Measurements from ENCODE around the gene SNN. TPM values are rescaled to one million over a fixed set of nuclear protein-coding genes. Genes with fewer than 3 reads are reported as not detected.

SNN gene
- total RNA-seq, 4 donors from 2014 or later, result 22.5 to 94.5 (median 78.1) TPM

- peaks cover 0 to 18% of the 10 kb centered on the region in 2 donors for H3K36me3 ChIP-seq
- DNase-seq, result peak in 1 of 2 donors; percentile 74
- no peaks in the 10 kb centered on the region for H3K27me3 ChIP-seq
- TF ChIP-seq, protein P1, sequence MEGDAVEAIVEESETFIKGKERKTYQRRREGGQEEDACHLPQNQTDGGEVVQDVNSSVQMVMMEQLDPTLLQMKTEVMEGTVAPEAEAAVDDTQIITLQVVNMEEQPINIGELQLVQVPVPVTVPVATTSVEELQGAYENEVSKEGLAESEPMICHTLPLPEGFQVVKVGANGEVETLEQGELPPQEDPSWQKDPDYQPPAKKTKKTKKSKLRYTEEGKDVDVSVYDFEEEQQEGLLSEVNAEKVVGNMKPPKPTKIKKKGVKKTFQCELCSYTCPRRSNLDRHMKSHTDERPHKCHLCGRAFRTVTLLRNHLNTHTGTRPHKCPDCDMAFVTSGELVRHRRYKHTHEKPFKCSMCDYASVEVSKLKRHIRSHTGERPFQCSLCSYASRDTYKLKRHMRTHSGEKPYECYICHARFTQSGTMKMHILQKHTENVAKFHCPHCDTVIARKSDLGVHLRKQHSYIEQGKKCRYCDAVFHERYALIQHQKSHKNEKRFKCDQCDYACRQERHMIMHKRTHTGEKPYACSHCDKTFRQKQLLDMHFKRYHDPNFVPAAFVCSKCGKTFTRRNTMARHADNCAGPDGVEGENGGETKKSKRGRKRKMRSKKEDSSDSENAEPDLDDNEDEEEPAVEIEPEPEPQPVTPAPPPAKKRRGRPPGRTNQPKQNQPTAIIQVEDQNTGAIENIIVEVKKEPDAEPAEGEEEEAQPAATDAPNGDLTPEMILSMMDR (IDR thresholded peaks at IDR 0.05 in 4 of 5, conservative IDR thresholded peaks at IDR 0.05 in 1 of 5), result no peak
- TF ChIP-seq POLR2A (IDR thresholded peaks at IDR 0.05), result no peak
- H3K9me3 ChIP-seq, result no peaks in the 10 kb centered on the region
- peak overlapping the region; percentile 91 to 99 (median 97) for H3K27ac ChIP-seq
- in situ Hi-C loops (cut with MboI; ENCODE audit: low sequenced_read_pairs in 4 of 4), result no loop called here
- peak overlapping the region in 3 of 4 donors; percentile 1 to 33 (median 24) for H3K4me3 ChIP-seq
- no peak for ATAC-seq
- H3K4me1 ChIP-seq, result peaks cover 86 to 93% of the 10 kb centered on the region in 2 donors
- intact Hi-C loops (cut with DNase I; ENCODE audit: low total_unique reads), result no loop called here
These were observed 5.1 kb downstream of the SNN start for GRCh38 chr16:11673091-11674000.

GRCh38 chr16:11674001-11674817 lies 6.0 kb downstream of the SNN start:
- Histone ChIP-seq H3K9me3 (no peaks in the 10 kb centered on the region), H3K4me1 (peaks cover 95 to 99% of the 10 kb centered on the region in 2 donors), H3K36me3 (peaks cover 0 to 22% of the 10 kb centered on the region in 2 donors), H3K4me3 (peak overlapping the region in 2 of 4 donors; percentile 24 to 33), H3K27me3 (no peaks in the 10 kb centered on the region), H3K27ac (peak overlapping the region; percentile 91 to 99 (median 97))
- TF ChIP-seq, protein P1 (IDR thresholded peaks at IDR 0.05 in 4 of 5, conservative IDR thresholded peaks at IDR 0.05 in 1 of 5), result peak in 2 of 5 experiments; percentile 15 to 37
- TF ChIP-seq POLR2A (IDR thresholded peaks at IDR 0.05), result no peak
- in situ Hi-C loops (cut with MboI; ENCODE audit: low sequenced_read_pairs in 4 of 4) (no loop called here), intact Hi-C loops (cut with DNase I; ENCODE audit: low total_unique reads) (loop anchor here (2.0 kb wide), 2 partner anchors 41 to 119 kb away; no protein-coding TSS in a partner anchor)
- ATAC-seq (peak in 1 of 2 donors; percentile 12), DNase-seq (peak; percentile 48 to 80)

- intact Hi-C loops (cut with DNase I; ENCODE audit: low total_unique reads), result loop anchor here (1.0 to 5.0 kb wide), 4 partner anchors 31 to 733 kb away; partner anchors contain the start of genes CLEC16A and DEXI
- peak; percentile 9 to 13 for ATAC-seq
These were observed 6.7 kb downstream of the SNN start for GRCh38 chr16:11674818-11675560.

More at GRCh38 chr16:11674818-11675560, 6.7 kb downstream of the SNN start:
- in situ Hi-C loops (cut with MboI; ENCODE audit: low sequenced_read_pairs in 4 of 4), result no loop called here
- H3K4me1 ChIP-seq, result peaks cover 97 to 98% of the 10 kb centered on the region in 2 donors
- TF ChIP-seq, protein P1 (IDR thresholded peaks at IDR 0.05 in 4 of 5, conservative IDR thresholded peaks at IDR 0.05 in 1 of 5), result no peak
- TF ChIP-seq POLR2A (IDR thresholded peaks at IDR 0.05), result no peak
- peak in 1 of 2 donors; percentile 78 for DNase-seq
- H3K4me3 ChIP-seq, result peak overlapping the region in 1 of 4 donors; percentile 5
- peaks cover 0 to 22% of the 10 kb centered on the region in 2 donors for H3K36me3 ChIP-seq
- H3K27ac ChIP-seq, result peak overlapping the region; percentile 91 to 99 (median 97)
- no peaks in the 10 kb centered on the region for H3K9me3 ChIP-seq
- no peaks in the 10 kb centered on the region for H3K27me3 ChIP-seq
